T-cell (primary cell): Measurements from ENCODE around the gene TRIM9. TPM values are rescaled to one million over a fixed set of nuclear protein-coding genes. Genes with fewer than 3 reads are reported as not detected.
"Not testable (repeated sequence)": the region's sequence is repeated elsewhere in the genome, so short reads cannot be mapped to it uniquely, and the experiment has no call there.

Experiments
- ATAC-seq, 4 experiments: fragments of 200-7000 bp in 3 of 4; fragments of 150-1000 bp in 1 of 4; cut with Tn5 transposase; replicated peaks in 1 of 4; 1 replicate in 3 of 4; 2 replicates in 1 of 4; pipeline ENCODE4 v1.10.0; 2021; ENCODE audit warnings: moderate library complexity in 3 of 4, mild to moderate bottlenecking in 2 of 4, moderate number of reproducible peaks in 1 of 4
- CTCF ChIA-PET, 2 donors: fragments of 300-600 bp; sonication (Branson Sonifier 250); formaldehyde crosslinking; loops; one replicate each; lab custom pipeline; 2022; ENCODE audit warnings: antibody characterized with exemption in 2 of 2; lab: Charles Lee
- POLR2A ChIA-PET, 2 donors: fragments of 300-600 bp; sonication (Branson Sonifier 250); formaldehyde crosslinking; loops; one replicate each; lab custom pipeline; 2022; ENCODE audit warnings: antibody characterized with exemption in 2 of 2; lab: Charles Lee
- DNase-seq, 35 experiments: peaks; one replicate each; pipeline versions ENCODE4 v3.0.0 to v3.0.0-alpha.2; 2013 to 2023
- H3K27ac ChIP-seq: one replicate; pipeline ENCODE4 v1.5.1; 2013; ENCODE audit warnings: low read length
- H3K27me3 ChIP-seq, 2 experiments: replicated peaks in 1 of 2; 1 replicate in 1 of 2; 2 replicates in 1 of 2; pipeline versions ENCODE4 v1.6.1 to v1.7.0; 2013; ENCODE audit warnings: low read length in 1 of 2, mixed read lengths in 1 of 2; ENCODE audit not compliant: control insufficient read depth in 2 of 2, insufficient read depth in 2 of 2; ENCODE audit errors: extremely low read depth in 1 of 2
- H3K36me3 ChIP-seq, 2 donors: 1 replicate in 1 of 2; 2 replicates in 1 of 2; pipeline versions ENCODE4 v1.6.1 to v1.7.0; 2013; ENCODE audit warnings: low read length in 1 of 2; ENCODE audit not compliant: control insufficient read depth in 2 of 2, insufficient read depth in 1 of 2; ENCODE audit errors: extremely low read depth in 1 of 2
- H3K4me1 ChIP-seq, 2 experiments: 1 replicate in 1 of 2; 2 replicates in 1 of 2; pipeline versions ENCODE4 v1.6.1 to v1.7.0; 2013; ENCODE audit warnings: low read length in 2 of 2, mixed read lengths in 1 of 2; ENCODE audit not compliant: insufficient read depth in 2 of 2, control insufficient read depth in 1 of 2; ENCODE audit errors: extremely low read depth in 1 of 2
- H3K4me3 ChIP-seq, 2 donors: 1 replicate in 1 of 2; 2 replicates in 1 of 2; pipeline versions ENCODE4 v1.5.1 to v1.7.0; 2013; ENCODE audit warnings: mild to moderate bottlenecking in 2 of 2, low read length in 1 of 2, moderate library complexity in 1 of 2; ENCODE audit not compliant: control insufficient read depth in 1 of 2; ENCODE audit errors: extremely low read depth in 1 of 2
- H3K9me3 ChIP-seq: 2 replicates; pipeline ENCODE4 v1.7.0; 2013
- H3K27ac Mint-ChIP-seq, 2 donors: one replicate each; pipeline ENCODE4 v1.8.0; 2020 to 2021; ENCODE audit warnings: mild to moderate bottlenecking in 2 of 2, mixed read lengths in 2 of 2
- H3K27me3 Mint-ChIP-seq, 2 donors: one replicate each; pipeline ENCODE4 v1.8.0; 2021 to 2022; ENCODE audit warnings: mixed read lengths in 2 of 2
- H3K36me3 Mint-ChIP-seq: one replicate; pipeline ENCODE4 v1.8.0; 2021; ENCODE audit warnings: mixed read lengths
- H3K4me1 Mint-ChIP-seq, 3 donors: one replicate each; pipeline ENCODE4 v1.8.0; 2020 to 2022; ENCODE audit warnings: mixed read lengths in 3 of 3, mild to moderate bottlenecking in 1 of 3
- H3K4me3 Mint-ChIP-seq, 3 donors: one replicate each; pipeline ENCODE4 v1.8.0; 2020 to 2022; ENCODE audit warnings: mild to moderate bottlenecking in 3 of 3, mixed read lengths in 3 of 3, moderate library complexity in 3 of 3
- H3K9me3 Mint-ChIP-seq, 3 donors: one replicate each; pipeline ENCODE4 v1.8.0; 2020 to 2022; ENCODE audit warnings: mixed read lengths in 3 of 3
- WGBS: methylation state at CpG from one replicate; pipeline ENCODE4 v1.1.5; 2013; ENCODE audit warnings: missing lambda C conversion rate; ENCODE audit not compliant: insufficient coverage; 5-methylcytosine and 5-hydroxymethylcytosine counted together
- total RNA-seq, 35 experiments: library from RNA in 6 of 35; stranded (reverse) in 6 of 35; fragments of 120-200 nt in 1 of 35; gene quantifications; one replicate each; pipeline versions ENCODE4 v1.2.1 to v1.2.4 and lab custom pipeline; 2013 to 2026

Gene TRIM9
- total RNA-seq, 5 donors from 2014 or later (not counting 1 experiment from before 2014, with no cell fraction given) = 0.30 to 1.3 (median 0.88) TPM

- Mint-ChIP-seq H3K36me3 (no peaks in the 10 kb centered on the region), H3K27me3 (peaks cover 33 to 43% of the 10 kb centered on the region in 2 donors), H3K9me3 (no peaks in the 10 kb centered on the region), H3K4me1 (peaks cover 10 to 16% (median 11%) of the 10 kb centered on the region in 3 donors), H3K4me3 (peak overlapping the region; percentile 76 to 90 (median 80)), H3K27ac (no peak overlapping the region)
- Histone ChIP-seq H3K27ac (no peak overlapping the region), H3K36me3 (no peaks in the 10 kb centered on the region), H3K4me3 (peak overlapping the region; percentile 41 to 81), H3K27me3 (peaks cover 0 to 31% of the 10 kb centered on the region in 2 experiments), H3K9me3 (no peaks in the 10 kb centered on the region), H3K4me1 (peaks cover 0 to 19% of the 10 kb centered on the region in 2 experiments)
- ChIA-PET CTCF (no interaction called here), POLR2A (no interaction called here)
- 2% methylated on average over 15 of the region's 29 CpGs for WGBS
- DNase-seq = peak in 3 of 35 experiments; percentile 1 to 5 (median 4)
- ATAC-seq = peak in 3 of 4 experiments; percentile 34 to 44 (median 36)
These were observed 150.1 kb downstream of the TRIM9 start for GRCh38 chr14:50944647-50945413.

- no peaks in the 10 kb centered on the region for H3K36me3 ChIP-seq
- no peaks in the 10 kb centered on the region for H3K36me3 Mint-ChIP-seq
- no peaks in the 10 kb centered on the region for H3K9me3 ChIP-seq
- H3K4me1 Mint-ChIP-seq = peaks cover 10 to 16% (median 11%) of the 10 kb centered on the region in 3 donors
- DNase-seq (peak in 16 of 35 experiments; percentile 2 to 32 (median 12)), ATAC-seq (peak; percentile 47 to 72 (median 61))
- peaks cover 0 to 29% of the 10 kb centered on the region in 2 experiments for H3K27me3 ChIP-seq
- peak within 1 kb of the TSS; percentile 76 to 90 (median 80) for H3K4me3 Mint-ChIP-seq
- peak within 1 kb of the TSS; percentile 44 to 81 for H3K4me3 ChIP-seq
- peaks cover 38 to 47% of the 10 kb centered on the region in 2 donors for H3K27me3 Mint-ChIP-seq
- POLR2A ChIA-PET = no interaction called here
- H3K27ac Mint-ChIP-seq = no peak within 1 kb of the TSS
- WGBS = 1% methylated on average over 73 of the region's 74 CpGs
- no peaks in the 10 kb centered on the region for H3K9me3 Mint-ChIP-seq
- no peak within 1 kb of the TSS for H3K27ac ChIP-seq
- H3K4me1 ChIP-seq = peaks cover 0 to 19% of the 10 kb centered on the region in 2 experiments
- CTCF ChIA-PET = no interaction called here
These were observed 150.8 kb downstream of the TRIM9 start, which contains the start of gene PYGL for GRCh38 chr14:50943943-50944646. PYGL (minus strand) TSS chr14:50944483; CDS start chr14:50944403, 80 bp downstream.

GRCh38 chr14:50943261-50943942 is 151.5 kb downstream of the TRIM9 start:
- Mint-ChIP-seq H3K9me3 (no peaks in the 10 kb centered on the region), H3K36me3 (no peaks in the 10 kb centered on the region), H3K4me1 (peaks cover 10 to 16% (median 11%) of the 10 kb centered on the region in 3 donors), H3K27me3 (peaks cover 40 to 47% of the 10 kb centered on the region in 2 donors), H3K4me3 (peak overlapping the region; percentile 62 to 90 (median 73)), H3K27ac (no peak overlapping the region)
- ATAC-seq (no peak), DNase-seq (no peak)
- CTCF ChIA-PET = no interaction called here
- Histone ChIP-seq H3K27me3 (peaks cover 0 to 25% of the 10 kb centered on the region in 2 experiments), H3K27ac (no peak overlapping the region), H3K4me3 (peak overlapping the region; percentile 44 to 81), H3K9me3 (no peaks in the 10 kb centered on the region), H3K4me1 (peaks cover 0 to 19% of the 10 kb centered on the region in 2 experiments), H3K36me3 (no peaks in the 10 kb centered on the region)
- POLR2A ChIA-PET = no interaction called here
- 14% methylated on average over 13 of the region's 26 CpGs for WGBS

GRCh38 chr14:50941638-50942037 is 153.3 kb downstream of the TRIM9 start:
- DNase-seq, H3K36me3 ChIP-seq, CTCF ChIA-PET, H3K27ac ChIP-seq, H3K36me3 Mint-ChIP-seq, ATAC-seq, H3K9me3 ChIP-seq, H3K9me3 Mint-ChIP-seq, H3K4me3 Mint-ChIP-seq, H3K27ac Mint-ChIP-seq, H3K4me3 ChIP-seq: not testable (repeated sequence)
- peaks cover 0 to 25% of the 10 kb centered on the region in 2 experiments for H3K27me3 ChIP-seq
- 84% methylated on average over 6 of the region's 8 CpGs for WGBS
- POLR2A ChIA-PET = interaction anchor here in 1 of 2 donors (0.6 kb wide), 1 partner anchor 405 kb away, joined by 6 read pairs; no protein-coding TSS in a partner anchor
- H3K4me1 ChIP-seq = peaks cover 2 to 19% of the 10 kb centered on the region in 2 experiments
- H3K4me1 Mint-ChIP-seq = peaks cover 10 to 18% (median 11%) of the 10 kb centered on the region in 3 donors
- peaks cover 42 to 47% of the 10 kb centered on the region in 2 donors for H3K27me3 Mint-ChIP-seq

- Histone ChIP-seq H3K4me1 (peaks cover 2 to 19% of the 10 kb centered on the region in 2 experiments), H3K36me3 (no peaks in the 10 kb centered on the region), H3K27ac (no peak overlapping the region), H3K9me3 (no peaks in the 10 kb centered on the region), H3K27me3 (peaks cover 0 to 25% of the 10 kb centered on the region in 2 experiments), H3K4me3 (no peak overlapping the region)
- POLR2A ChIA-PET = interaction anchor here in 1 of 2 donors (0.6 kb wide), 1 partner anchor 406 kb away, joined by 6 read pairs; no protein-coding TSS in a partner anchor
- Mint-ChIP-seq H3K36me3 (no peaks in the 10 kb centered on the region), H3K4me1 (peaks cover 10 to 19% (median 11%) of the 10 kb centered on the region in 3 donors), H3K4me3 (no peak overlapping the region), H3K9me3 (no peaks in the 10 kb centered on the region), H3K27me3 (peaks cover 42 to 47% of the 10 kb centered on the region in 2 donors), H3K27ac (no peak overlapping the region)
- ATAC-seq (no peak), DNase-seq (no peak)
- CTCF ChIA-PET = no interaction called here
- WGBS = 67% methylated on average over 3 of the region's 6 CpGs
These were observed 153.8 kb downstream of the TRIM9 start for GRCh38 chr14:50941151-50941550.
